ENCODE results near the gene LMTK3. TPM values are rescaled to one million over a fixed set of nuclear protein-coding genes. Genes with fewer than 3 reads are reported as not detected.

LMTK3 gene
- total and polyA plus RNA-seq, 2 of the 13 experiments (the other 11 are each of a cell fraction or from before 2014, with no cell fraction given): 0.18 to 0.29 TPM

- TF ChIP-seq HNRNPK (IDR thresholded peaks at IDR 0.05; ENCODE audit: low read depth, low read length, poor library complexity, severe bottlenecking) (no peak), ZNF567 (CRISPR knock-in tag; IDR thresholded peaks at IDR 0.05; ENCODE audit: borderline replicate concordance) (no peak), ZC3H13 (CRISPR knock-in tag; IDR thresholded peaks at IDR 0.05) (0 out of 2 replicates have a peak, but pooled peaks have one; percentile 55), ZNF275 (CRISPR knock-in tag; IDR thresholded peaks at IDR 0.05; ENCODE audit: borderline replicate concordance) (no peak), CREB3 (CRISPR knock-in tag; IDR thresholded peaks at IDR 0.05) (no peak), ZNF143 (CRISPR knock-in tag; IDR thresholded peaks at IDR 0.05) (peak; percentile 82), TSC22D2 (CRISPR knock-in tag; IDR thresholded peaks at IDR 0.05; ENCODE audit: borderline replicate concordance) (no peak), RXRA (CRISPR knock-in tag; IDR thresholded peaks at IDR 0.05) (0 out of 2 replicates have a peak, but pooled peaks have one; percentile 15), RXRB (CRISPR knock-in tag; IDR thresholded peaks at IDR 0.05; ENCODE audit: borderline replicate concordance) (no peak), ZNF234 (CRISPR knock-in tag; conservative IDR thresholded peaks at IDR 0.05) (no peak), RELA (CRISPR knock-in tag; IDR thresholded peaks at IDR 0.05) (no peak), LBX2 (CRISPR knock-in tag; IDR thresholded peaks at IDR 0.05; ENCODE audit: borderline replicate concordance) (no peak), ZNF569 (CRISPR knock-in tag; IDR thresholded peaks at IDR 0.05; ENCODE audit: borderline replicate concordance) (no peak), RBFOX2 (IDR thresholded peaks at IDR 0.05; ENCODE audit: low read depth, low read length) (peak; percentile 39; the same call in 1 of the 2 replicates), ZNF704 (CRISPR knock-in tag; IDR thresholded peaks at IDR 0.05; ENCODE audit: borderline replicate concordance) (no peak), CTCF (CRISPR knock-in tag; IDR thresholded peaks at IDR 0.05) (no peak), ETS1 (CRISPR knock-in tag; IDR thresholded peaks at IDR 0.05) (no peak), EZH2 (conservative IDR thresholded peaks at IDR 0.05; ENCODE audit: low read depth, low read length) (no peak), AGO2 (optimal IDR thresholded peaks at IDR 0.05; ENCODE audit: low read depth, low read length) (peak; percentile 56), ISL2 (CRISPR knock-in tag; IDR thresholded peaks at IDR 0.05) (no peak), ZFP82 (CRISPR knock-in tag; IDR thresholded peaks at IDR 0.05; ENCODE audit: borderline replicate concordance) (no peak)
Measured at GRCh38 chr19:48461982-48462655, 49.5 kb downstream of the LMTK3 start (continued).

Measured in HepG2 (cell line).